ENCODE measurements around the gene SPNS3.

Gene SPNS3

DNA sequence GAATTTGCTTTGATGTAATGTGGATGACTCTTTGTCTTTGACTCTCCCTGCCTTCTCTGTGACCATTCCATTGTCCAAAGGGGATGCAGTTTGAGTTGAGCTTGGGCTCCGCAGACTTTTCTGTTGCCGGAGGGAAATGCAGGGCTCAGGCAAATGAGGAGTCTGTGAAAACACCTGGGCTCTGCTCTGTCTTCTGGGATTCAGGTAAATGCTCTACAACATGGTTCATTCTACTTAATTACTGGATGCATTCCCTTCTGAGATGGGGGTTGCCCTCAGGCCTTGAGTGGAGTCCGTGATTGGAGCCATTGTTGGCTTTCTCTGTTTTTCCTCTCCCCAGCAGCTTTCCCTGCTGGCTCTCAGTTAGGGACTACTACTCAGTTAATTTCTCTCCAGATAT lies 38.5 kb downstream of the SPNS3 start:
- no peak for DNase-seq

DNA sequence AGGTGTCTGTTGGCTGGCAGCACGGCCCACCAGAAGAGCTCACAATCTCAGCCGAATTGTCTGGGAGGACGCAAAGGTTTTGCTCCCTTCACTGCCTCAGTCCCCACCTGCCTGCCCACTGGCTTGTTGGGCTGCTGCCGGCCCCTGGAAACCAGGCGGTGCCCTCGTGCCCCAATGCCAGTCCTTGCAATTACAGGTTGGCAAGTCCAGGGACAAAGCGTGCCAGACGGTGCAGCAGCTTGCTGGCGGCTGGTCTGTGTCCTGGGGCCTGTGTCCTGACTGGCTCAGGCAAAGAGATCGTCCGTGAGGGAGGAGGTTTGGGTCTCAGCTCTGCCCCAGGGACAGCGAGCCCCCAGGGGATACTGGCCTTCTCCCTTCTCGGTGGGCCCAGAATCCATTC lies 40.4 kb downstream of the SPNS3 start:
- DNase-seq = no peak

DNA sequence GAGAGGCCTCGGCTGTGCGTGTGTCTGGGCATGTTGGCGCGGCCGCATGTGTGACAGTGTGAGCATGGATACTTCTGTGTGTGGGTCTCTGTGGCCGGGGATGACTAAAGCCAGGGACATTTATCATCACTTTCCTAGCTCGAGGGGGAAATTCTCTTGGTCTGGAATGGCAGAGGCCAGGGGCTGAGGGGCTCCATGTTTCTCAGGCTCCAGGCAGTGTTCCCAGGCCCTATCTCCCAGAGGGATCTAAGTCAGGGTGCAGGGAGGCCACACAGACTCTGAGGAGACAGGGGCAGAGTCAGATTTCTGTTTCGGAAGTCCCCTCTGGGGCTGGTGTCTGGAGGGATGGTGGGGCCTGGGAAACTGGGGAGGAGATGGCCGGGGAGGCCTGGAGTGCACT lies 41.3 kb downstream of the SPNS3 start:
- DNase-seq = no peak

GRCh38 chr17:4475463-4475862 lies 41.7 kb downstream of the SPNS3 start:
- no peak for DNase-seq

- no peak for DNase-seq
Measured at GRCh38 chr17:4476017-4476416, 42.3 kb downstream of the SPNS3 start.

DNA sequence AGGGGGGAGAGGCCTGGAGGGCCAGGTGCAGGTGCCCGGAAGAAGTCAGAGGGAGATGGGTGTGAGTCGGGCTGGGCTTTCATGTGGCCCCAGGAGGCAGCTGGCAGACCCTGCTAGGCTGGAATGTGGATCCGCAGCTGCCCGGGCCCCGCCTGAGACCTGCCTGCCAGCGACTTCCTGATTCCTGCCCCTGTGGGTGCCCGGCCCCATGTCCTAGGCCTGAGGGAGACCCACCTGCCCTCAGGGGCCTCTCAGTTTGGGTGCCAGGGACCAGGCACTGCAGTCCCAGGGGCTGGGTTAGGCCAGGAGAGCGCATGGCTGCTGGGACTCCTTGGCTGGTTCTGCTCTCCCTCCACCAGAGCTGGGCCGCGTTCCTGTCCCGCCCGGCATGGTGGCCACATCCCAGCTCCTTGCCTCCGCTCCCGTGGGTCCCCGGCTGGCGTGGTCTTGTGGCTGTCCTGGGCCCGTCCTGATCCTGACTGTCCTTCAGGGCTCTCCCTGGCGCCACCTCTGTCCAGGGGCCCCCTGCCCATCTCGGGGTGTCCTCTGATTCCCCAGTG lies 42.9 kb downstream of the SPNS3 start:
- no peak for DNase-seq

GRCh38 chr17:4477255-4477791 lies 43.6 kb downstream of the SPNS3 start:
- DNase-seq = no peak

DNA sequence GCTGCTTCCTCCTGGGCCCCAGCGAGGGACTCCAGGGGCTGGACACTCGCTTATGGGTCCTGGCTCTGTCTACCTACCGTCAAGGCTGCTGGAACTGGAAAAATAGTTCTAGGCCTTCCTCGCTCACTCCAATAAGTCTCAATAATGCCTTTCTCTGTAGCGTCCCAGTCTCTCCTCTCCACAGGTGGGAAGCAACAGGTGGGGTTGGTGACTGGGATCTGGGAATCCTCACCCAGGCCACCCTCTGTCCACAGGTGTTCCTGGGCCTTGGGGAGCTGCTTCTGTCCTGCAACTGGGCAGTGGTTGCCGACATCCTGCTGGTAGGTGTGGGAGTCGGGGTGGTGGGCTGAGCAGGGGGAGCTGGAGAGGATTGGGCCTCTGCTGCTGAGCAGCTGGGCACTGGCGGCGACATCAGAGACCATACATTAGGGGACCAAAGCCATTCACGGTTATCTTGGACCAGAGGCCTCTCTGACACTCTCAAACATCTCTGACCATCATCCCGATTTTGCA lies 44.6 kb downstream of the SPNS3 start:
- DNase-seq = no peak

- no peak for DNase-seq
Measured at GRCh38 chr17:4479340-4479981, 45.7 kb downstream of the SPNS3 start.

- DNase-seq = peak; percentile 13
Measured at GRCh38 chr17:4479982-4480751, 46.4 kb downstream of the SPNS3 start.

DNA sequence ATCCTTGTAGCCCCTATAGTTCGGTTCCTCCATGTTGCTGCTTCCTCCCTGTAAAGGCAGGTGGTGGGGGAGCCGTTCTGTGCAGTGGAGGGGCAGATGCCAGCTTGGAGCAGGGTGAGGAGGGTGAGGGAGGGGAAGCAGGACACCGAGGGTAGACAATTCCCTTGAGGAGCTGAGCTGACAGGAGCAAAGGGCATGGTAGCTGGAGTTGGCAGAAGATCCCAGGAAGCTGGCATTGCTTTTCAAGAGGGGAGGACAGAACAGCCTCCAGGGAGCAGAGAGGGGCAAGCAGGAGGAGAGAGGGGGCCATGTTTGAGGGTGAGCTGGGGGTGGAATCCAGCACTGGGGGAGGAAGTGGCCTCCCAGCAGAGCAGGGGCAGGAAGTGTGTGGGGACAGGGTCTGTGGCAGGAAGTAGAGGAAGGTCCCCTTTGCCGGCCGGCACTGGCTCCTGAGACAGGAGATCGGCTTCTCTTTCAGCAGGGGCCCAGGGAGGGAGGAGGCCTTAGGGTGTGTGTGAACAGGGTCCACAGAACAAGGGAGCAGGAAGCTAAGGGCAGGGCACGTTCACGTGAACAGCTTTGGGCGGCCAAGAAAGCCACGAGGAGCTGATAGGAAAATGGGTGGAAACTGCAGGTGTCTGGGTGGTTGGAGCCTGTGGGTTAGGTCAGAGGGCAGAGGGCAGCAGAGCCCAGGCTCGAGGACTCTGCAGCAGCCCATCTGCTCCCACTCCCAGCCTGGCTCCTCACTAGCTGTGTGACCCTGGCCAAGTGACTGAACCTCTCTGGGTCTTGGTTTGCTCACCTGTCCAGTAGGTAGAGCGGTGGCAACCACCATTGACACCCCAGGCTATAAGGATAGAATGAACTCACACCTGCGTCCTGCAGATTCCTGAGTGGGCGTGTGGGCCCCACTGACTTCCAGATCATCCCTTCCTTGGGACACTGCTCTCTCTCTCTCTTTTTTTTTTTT lies 47.5 kb downstream of the SPNS3 start:
- DNase-seq = peak; percentile 33

GRCh38 chr17:4482338-4483011 lies 48.7 kb downstream of the SPNS3 start:
- no peak for DNase-seq

DNA sequence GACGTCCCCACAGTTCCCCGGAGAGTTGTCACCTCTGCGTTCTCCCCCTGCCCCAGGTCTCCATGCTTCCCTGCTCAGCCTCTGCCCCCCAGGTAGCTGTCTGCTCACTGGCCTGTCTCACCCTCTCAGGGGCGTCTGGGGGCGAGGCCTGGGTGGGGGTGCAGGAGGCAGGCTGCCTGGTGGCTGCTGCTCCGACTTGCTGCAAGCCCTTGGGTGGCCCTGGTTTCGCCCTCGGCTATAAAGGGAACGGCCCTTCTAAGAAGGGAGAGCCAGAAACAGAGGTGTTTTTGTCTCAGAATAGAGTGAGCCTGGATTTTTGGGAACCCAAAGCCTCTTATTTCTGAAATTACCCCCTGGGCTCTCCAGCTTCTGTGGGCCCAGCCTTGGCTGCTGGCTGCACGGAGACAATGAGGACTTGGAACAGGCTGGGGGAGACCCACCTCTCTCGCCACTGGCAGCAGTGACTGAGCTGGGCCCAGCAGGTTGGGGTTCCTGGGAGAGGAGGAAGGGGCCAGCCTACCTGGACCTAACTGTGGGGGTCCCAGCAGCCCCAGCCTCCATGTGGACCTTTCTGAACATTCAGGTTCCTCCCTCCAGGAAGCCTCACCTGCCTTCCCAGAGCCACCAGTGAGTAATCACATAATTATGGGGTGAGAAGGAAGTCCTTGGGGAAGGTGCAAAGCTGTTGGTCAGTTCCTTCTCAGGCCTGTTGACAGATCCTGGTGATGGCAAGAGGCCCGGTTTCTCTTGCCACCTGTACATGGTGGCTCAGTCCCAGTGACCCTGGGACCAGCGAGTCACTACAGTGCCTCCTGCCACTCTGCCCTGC lies 49.5 kb downstream of the SPNS3 start:
- DNase-seq = no peak

DNA sequence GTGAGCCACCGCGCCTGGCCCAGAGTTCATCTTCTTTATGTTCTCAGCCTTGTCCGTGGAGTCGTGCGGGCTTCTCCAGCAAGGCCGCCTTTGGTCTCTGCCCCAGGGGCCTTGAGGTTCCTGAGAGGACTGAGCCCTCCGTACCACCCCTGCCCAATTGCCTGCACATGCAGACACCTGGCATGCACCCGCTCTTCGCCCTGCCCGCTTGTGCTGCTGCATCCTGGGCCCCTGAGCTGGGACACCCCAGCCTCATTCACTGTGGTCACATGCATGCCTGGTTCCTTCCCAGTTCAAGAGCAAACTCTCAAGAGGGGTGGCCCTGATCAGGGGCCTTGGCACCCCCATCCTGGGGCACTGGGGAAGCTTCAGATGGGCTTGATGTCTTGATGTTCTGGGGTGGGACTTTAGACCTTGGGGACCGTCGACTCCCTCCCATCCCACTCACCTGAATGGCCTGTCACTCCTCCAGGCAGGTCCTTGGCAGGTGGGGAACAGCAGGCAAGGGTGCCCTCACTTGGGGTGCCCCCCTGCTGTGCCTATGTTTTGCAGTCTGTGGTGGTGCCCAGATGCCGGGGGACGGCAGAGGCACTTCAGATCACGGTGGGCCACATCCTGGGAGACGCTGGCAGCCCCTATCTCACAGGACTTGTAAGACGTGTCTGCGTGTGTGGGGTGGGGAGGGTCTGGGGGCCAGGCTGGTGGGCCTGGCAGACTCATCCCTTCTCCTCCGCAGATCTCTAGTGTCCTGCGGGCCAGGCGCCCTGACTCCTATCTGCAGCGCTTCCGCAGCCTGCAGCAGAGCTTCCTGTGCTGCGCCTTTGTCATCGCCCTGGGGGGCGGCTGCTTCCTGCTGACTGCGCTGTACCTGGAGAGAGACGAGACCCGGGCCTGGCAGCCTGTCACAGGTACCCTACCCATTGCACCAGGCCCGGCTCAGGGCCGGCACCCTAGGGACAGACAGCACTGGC lies 52.2 kb downstream of the SPNS3 start:
- DNase-seq = peak; percentile 25

DNA sequence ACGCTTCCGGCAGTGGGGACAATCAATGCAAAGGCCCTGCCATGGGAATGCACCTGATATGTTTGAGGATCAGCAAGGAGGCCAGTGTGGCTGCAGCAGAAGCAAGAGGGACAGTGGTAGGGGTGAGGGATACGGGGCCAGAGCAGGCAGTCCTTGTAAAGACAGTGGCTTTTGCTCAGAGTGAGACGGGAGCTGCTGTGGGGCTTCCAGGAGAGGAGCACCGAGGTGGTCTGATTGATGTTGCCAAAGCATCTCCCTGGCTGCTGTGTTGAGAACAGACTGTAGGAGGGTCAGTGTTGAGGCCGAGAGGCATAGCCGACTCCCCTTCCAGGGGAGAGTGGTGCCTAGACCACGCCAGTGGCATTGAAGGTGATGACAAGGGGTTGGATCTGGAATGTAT lies 53.6 kb downstream of the SPNS3 start:
- DNase-seq = peak; percentile 17

GRCh38 chr17:4487820-4488716 lies 54.3 kb downstream of the SPNS3 start:
- peak; percentile 35 for DNase-seq

DNA sequence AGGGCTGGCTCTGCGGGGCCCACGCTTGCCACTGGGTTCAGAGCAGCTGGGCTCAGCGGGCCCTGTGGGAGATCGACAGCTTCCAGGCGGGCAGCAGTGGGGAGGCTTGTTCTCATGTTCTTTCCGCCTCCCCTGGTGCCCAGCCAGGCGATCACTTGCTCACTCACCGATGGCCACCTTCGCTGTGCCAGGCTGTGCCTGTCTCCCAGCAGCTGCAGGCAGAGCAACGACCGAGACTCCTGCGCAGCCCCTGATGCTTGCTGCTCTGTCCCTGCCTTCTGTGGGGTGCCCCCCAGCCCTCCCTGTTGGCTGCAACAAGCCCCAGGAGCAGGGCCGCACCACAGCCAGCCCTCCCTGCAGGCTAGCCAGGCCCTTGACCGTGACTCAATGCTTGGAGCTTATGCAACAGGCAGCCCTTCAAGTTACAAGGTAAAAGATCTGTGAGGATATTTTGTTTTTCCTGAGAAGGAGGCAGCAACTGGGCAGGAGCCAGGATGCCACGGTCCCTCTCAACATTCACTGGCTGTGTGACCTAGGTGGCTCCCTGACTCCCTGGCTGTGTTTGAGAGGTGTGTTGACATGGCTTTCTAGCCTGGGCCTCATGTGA lies 55.4 kb downstream of the SPNS3 start:
- DNase-seq = peak; percentile 1

GRCh38 chr17:4490109-4490591 lies 56.4 kb downstream of the SPNS3 start:
- DNase-seq = peak; percentile 22
